A673 (cell line): ENCODE results near the gene PRXL2A. TPM values are rescaled to one million over a fixed set of nuclear protein-coding genes. Genes with fewer than 3 reads are reported as not detected.

Source experiments
- BruUV-seq: library from RNA; stranded (reverse); fragments of 400-500 nt; replicated peaks from 2 replicates; lab custom pipeline; 2021; lab: Mats Ljungman, UMichigan
- CTCF ChIA-PET: fragments of 300-600 bp; sonication (Branson Sonifier 250); formaldehyde crosslinking; loops from one replicate; lab custom pipeline; 2022; ENCODE audit warnings: antibody characterized with exemption; lab: Charles Lee
- POLR2A ChIA-PET: fragments of 300-600 bp; sonication (Branson Sonifier 250); formaldehyde crosslinking; loops from one replicate; lab custom pipeline; 2022; ENCODE audit warnings: antibody characterized with exemption; ENCODE audit not compliant: low non-redundant PET; lab: Charles Lee
- DNase-seq: peaks from one replicate; pipeline ENCODE4 v3.0.0-alpha.2; 2015; ENCODE audit warnings: low spot score
- H3K27ac ChIP-seq: fragments of 200-600 bp; sonication (generic); 2 replicates; pipeline ENCODE4 v1.5.1; 2016; ENCODE audit warnings: mixed run types, low read depth, mild to moderate bottlenecking, mixed read lengths, antibody characterized with exemption, low read length; ENCODE audit not compliant: poor library complexity, severe bottlenecking
- H3K27me3 ChIP-seq: fragments of 200-600 bp; sonication (generic); replicated peaks from 2 replicates; pipeline ENCODE4 v1.6.1; 2017; ENCODE audit warnings: mixed run types, low read depth, mild to moderate bottlenecking, mixed read lengths, antibody characterized with exemption, low read length; ENCODE audit not compliant: insufficient read depth, poor library complexity
- H3K36me3 ChIP-seq: fragments of 200-600 bp; sonication (generic); 2 replicates; pipeline ENCODE4 v1.6.1; 2016; ENCODE audit warnings: mixed run types, mild to moderate bottlenecking, mixed read lengths, antibody characterized with exemption, low read length; ENCODE audit not compliant: insufficient read depth, poor library complexity, severe bottlenecking
- H3K4me1 ChIP-seq: fragments of 200-600 bp; sonication (generic); 2 replicates; pipeline ENCODE4 v1.6.1; 2017; ENCODE audit warnings: mixed run types, mild to moderate bottlenecking, mixed read lengths, antibody characterized with exemption, low read length; ENCODE audit not compliant: insufficient read depth, poor library complexity, severe bottlenecking
- H3K4me3 ChIP-seq: fragments of 200-600 bp; sonication (generic); 2 replicates; pipeline ENCODE4 v1.5.1; 2016; ENCODE audit warnings: low read depth, mixed run types, mild to moderate bottlenecking, mixed read lengths, low read length; ENCODE audit not compliant: poor library complexity, severe bottlenecking
- H3K9me3 ChIP-seq: fragments of 200-600 bp; sonication (generic); 2 replicates; pipeline ENCODE4 v1.6.1; 2016; ENCODE audit warnings: mixed run types, low read depth, mild to moderate bottlenecking, mixed read lengths, antibody characterized with exemption, low read length; ENCODE audit not compliant: poor library complexity, severe bottlenecking
- EZH2 ChIP-seq: fragments of 200-600 bp; sonication (generic); IDR thresholded peaks from 2 replicates; pipeline ENCODE4 v1.6.1; 2017; ENCODE audit warnings: borderline replicate concordance, low read depth, mild to moderate bottlenecking, mixed read lengths, antibody characterized with exemption, low read length; ENCODE audit not compliant: poor library complexity, severe bottlenecking
- intact Hi-C: fragments of 100-400 bp; cut with micrococcal nuclease; formaldehyde crosslinking; loops from one replicate; pipeline ENCODE4 v1.10.0; 2022; ENCODE audit not compliant: unreplicated experiment
- total RNA-seq: library from RNA; stranded (reverse); gene quantifications from 2 replicates; pipeline ENCODE4 v1.2.3, GENCODE V29; 2021
- TF ChIP-seq, protein P1 (sequence below): fragments of 300-800, 200-600 bp; sonication (generic); conservative IDR thresholded peaks from 2 replicates; pipeline ENCODE4 v1.5.1; 2017; ENCODE audit warnings: low read depth, mild to moderate bottlenecking, antibody characterized with exemption, low read length, moderate library complexity, mixed read lengths

PRXL2A gene
- total RNA-seq, 1 experiment from 2014 or later: 100 TPM

- DNase-seq: peak; percentile 83
- Histone ChIP-seq H3K36me3 (no peaks in the 10 kb centered on the region), H3K9me3 (no peaks in the 10 kb centered on the region), H3K27me3 (no peaks in the 10 kb centered on the region), H3K4me3 (no peak overlapping the region), H3K4me1 (peaks cover 3% of the 10 kb centered on the region), H3K27ac (no peak overlapping the region)
- intact Hi-C loops: loop anchor here (1.0 to 10.0 kb wide), 6 partner anchors 61 to 480 kb away; no protein-coding TSS in a partner anchor
- TF ChIP-seq EZH2: no peak
- TF ChIP-seq, protein P1, sequence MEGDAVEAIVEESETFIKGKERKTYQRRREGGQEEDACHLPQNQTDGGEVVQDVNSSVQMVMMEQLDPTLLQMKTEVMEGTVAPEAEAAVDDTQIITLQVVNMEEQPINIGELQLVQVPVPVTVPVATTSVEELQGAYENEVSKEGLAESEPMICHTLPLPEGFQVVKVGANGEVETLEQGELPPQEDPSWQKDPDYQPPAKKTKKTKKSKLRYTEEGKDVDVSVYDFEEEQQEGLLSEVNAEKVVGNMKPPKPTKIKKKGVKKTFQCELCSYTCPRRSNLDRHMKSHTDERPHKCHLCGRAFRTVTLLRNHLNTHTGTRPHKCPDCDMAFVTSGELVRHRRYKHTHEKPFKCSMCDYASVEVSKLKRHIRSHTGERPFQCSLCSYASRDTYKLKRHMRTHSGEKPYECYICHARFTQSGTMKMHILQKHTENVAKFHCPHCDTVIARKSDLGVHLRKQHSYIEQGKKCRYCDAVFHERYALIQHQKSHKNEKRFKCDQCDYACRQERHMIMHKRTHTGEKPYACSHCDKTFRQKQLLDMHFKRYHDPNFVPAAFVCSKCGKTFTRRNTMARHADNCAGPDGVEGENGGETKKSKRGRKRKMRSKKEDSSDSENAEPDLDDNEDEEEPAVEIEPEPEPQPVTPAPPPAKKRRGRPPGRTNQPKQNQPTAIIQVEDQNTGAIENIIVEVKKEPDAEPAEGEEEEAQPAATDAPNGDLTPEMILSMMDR: peak; percentile 89
- ChIA-PET CTCF (interaction anchor here (0.6 to 5.6 kb wide), 11 partner anchors 9 to 480 kb away, joined by 3 to 58 read pairs (median 4); no protein-coding TSS in a partner anchor), POLR2A (no interaction called here)
- no TSS peak for BruUV-seq
Measured at GRCh38 chr10:80444646-80445319, 36.4 kb downstream of the PRXL2A start.

DNA sequence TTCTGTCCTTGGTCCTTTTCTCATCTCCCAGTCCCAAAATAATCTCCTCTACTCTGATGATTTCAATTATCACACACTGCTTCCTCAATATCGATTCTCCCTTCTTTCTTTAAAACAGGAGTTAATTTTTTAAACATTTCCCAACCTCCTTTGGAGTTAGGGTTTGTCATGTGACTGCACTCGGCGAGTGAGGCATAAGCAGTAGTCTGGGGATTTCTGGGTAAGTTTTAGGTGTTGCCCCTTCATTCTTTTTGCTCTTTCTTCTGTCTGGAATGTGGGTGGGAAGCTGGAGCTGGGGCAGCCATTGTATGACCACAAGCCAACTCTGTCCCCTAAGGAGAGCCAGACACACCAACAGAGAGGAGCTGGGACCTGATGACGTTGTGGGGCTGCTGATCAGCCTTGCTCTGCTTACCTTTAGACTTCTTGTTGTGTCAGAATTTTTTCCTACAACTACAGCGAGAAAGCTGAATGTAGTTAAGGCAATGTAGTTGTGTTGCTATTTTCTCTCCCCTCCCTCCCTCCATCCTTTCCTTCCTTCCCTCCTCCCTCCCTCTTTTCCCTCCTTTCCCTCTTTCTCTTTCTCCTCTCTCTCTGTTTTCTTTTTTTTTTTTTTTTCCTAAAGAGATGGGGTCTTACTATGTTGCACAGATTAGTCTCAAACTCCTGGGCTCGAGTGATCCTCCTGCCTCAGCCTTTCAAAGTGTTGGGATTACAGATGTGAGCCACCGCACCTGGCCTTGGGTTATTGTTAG is 39.3 kb downstream of the PRXL2A start:
- no peak overlapping the region for H3K27ac ChIP-seq
- intact Hi-C loops: loop anchor here (10.0 kb wide), 1 partner anchor 247 kb away; no protein-coding TSS in a partner anchor
- H3K9me3 ChIP-seq: no peaks in the 10 kb centered on the region
- no peak overlapping the region for H3K4me3 ChIP-seq
- no peaks in the 10 kb centered on the region for H3K36me3 ChIP-seq
- no TSS peak for BruUV-seq
- POLR2A ChIA-PET: no interaction called here
- CTCF ChIA-PET: interaction anchor here (5.6 kb wide), 1 partner anchor 57 kb away, joined by 58 read pairs; no protein-coding TSS in a partner anchor
- H3K4me1 ChIP-seq: peaks cover 3% of the 10 kb centered on the region
- DNase-seq: no peak
- TF ChIP-seq, protein P1: no peak
- no peak for TF ChIP-seq EZH2
- H3K27me3 ChIP-seq: no peaks in the 10 kb centered on the region

DNA sequence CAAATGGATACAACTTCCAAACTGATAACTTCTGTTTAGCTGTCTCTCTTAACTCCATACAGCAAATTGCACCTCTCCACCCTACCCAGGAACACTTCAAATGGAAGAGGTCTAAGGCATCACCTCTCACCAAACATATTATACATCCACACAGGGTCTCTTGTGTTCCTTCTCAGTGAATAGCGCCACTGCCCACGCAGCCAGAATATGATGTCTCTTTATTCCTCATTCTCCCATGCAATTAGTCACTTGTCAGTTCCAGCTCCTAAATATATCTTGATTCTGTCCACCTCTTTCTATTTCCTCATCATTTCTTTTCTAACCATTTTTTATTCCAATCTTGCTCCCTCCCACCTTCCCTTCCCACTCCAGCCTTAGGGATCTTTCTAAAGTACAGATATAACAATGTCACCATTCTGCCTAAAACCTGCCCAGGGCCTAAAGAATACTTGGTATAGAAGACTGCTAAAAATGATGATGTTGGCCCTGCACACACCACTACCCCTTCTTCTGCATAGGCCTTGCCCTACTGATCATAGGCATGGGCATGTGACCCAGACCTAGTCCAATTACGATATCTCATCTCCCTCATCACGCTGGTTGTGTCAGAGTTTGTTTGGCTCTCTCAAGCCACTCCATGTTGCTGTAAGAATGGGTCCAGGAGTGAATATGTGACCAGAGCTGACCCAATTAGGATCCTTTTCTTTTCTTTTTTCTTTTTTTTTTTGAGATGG is 40.0 kb downstream of the PRXL2A start:
- no peaks in the 10 kb centered on the region for H3K9me3 ChIP-seq
- ChIA-PET POLR2A (no interaction called here), CTCF (interaction anchor here (5.6 kb wide), 1 partner anchor 57 kb away, joined by 58 read pairs; no protein-coding TSS in a partner anchor)
- no peaks in the 10 kb centered on the region for H3K36me3 ChIP-seq
- intact Hi-C loops: loop anchor here (10.0 kb wide), 1 partner anchor 246 kb away; no protein-coding TSS in a partner anchor
- H3K4me3 ChIP-seq: no peak overlapping the region
- TF ChIP-seq, protein P1: no peak
- TF ChIP-seq EZH2: no peak
- no TSS peak for BruUV-seq
- H3K27me3 ChIP-seq: no peaks in the 10 kb centered on the region
- H3K27ac ChIP-seq: no peak overlapping the region
- H3K4me1 ChIP-seq: peaks cover 3% of the 10 kb centered on the region
- no peak for DNase-seq
